Islet precursor cell (in vitro differentiated cells): ENCODE results near the gene CHPF2.

Experiments used
- DNase-seq: peaks from one replicate; pipeline ENCODE4 v3.0.0-alpha.2; 2018

The CHPF2 gene

DNA sequence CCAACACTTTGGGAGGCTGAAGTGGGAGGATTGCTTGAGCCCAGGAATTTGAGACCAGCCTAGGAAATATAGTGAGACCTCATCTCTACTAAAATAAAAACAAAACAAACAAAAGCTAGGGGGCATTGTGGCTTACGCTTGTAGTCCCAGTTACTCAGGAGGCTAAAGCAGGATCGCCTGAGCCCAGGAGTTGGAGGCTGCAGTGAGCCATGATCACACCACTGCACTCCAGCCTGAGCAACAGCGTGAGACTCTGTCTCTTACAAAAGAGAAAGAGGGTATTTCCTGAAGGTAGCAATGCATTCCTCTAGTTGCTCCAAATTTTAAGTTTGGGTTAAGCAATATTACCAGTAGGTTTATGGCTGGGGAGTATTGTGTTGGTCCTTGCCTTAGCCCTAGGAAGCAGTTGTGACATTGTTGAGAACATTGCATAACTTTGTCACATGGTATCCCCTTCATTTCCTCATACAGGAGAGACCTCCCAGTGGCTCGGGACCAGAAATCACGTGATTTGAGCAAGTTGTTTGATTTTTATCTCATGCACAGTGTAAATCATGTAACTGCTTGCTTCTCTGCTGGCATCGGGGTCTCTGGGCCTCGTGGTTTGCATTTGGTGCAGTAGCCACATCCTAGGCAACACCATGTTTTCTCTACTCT is 39.5 kb downstream of the CHPF2 start:
- DNase-seq: no peak

DNA sequence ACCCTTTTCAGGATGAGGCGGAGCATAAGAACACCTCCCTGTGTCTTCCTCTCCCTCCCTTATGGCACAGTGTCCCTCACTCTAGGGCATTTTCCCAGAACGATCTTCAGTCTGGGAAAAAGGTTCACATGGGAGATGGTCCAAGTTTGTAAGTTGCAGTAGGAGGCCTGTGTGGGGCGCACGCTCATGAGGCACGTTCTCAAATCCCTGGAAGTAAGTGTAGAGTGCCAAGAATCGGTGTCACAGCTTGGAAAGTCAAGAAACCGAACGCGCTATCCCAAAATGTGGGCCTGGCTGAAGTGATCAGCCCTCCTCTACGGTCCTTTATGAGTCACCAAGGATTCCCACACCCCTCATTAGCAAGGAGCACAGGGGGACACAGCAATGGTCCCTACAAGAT is 40.1 kb downstream of the CHPF2 start:
- DNase-seq: no peak

DNA sequence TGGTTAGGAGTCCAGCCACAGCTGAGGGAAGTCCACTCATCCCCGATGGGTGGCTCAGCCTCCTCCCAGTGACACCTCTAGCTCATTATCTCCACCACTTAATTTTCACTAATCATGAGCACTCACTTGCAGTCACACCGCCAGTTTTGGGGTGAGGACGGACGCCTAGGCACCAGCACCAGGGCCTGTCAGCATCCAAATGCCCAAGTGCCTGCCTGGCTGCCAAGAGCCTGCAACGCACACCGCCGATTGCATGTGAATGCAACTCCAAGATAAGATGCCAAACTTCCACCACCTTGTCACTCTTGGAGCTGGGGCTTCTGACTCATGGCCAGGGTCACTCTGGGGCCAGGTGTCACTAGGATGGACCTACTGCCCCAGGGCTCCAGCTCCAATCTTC is 40.6 kb downstream of the CHPF2 start:
- DNase-seq: no peak

DNA sequence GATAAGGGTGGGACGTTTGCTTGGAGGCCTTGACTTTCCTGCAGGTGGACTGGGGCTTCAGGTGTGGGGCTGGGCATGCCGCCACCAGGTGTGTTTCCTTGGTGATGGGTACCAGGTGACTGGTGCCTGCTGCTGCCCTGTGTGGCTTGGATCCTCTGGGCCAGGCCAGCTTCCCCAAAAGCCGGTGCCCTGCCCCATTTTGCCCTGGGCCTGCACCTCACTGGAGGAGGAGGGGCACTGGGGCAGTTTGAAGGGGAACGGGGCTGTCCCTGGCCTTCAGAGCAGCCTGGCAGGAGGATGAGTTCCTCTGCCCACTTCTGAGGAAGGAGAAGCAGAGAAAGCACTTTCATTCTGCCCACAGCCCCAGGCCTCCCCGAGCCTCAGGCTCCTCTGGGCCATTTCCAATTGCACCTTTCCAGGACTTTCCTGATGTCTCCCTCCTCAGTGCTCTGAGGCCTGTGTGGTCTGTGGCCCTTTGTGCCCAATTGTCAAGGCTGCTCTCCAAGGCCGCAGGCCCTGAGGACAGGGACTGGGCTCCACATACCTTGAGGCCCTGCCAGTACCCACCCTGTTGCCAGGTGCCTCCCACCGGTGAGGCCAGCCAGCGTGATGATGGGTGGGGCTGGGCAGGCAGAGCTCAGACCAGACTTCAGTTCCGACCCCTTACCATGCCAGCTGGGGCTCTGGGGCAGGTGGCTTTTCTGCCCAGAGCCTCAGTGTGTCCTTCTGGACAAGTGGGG is 41.5 kb downstream of the CHPF2 start:
- no peak for DNase-seq

DNA sequence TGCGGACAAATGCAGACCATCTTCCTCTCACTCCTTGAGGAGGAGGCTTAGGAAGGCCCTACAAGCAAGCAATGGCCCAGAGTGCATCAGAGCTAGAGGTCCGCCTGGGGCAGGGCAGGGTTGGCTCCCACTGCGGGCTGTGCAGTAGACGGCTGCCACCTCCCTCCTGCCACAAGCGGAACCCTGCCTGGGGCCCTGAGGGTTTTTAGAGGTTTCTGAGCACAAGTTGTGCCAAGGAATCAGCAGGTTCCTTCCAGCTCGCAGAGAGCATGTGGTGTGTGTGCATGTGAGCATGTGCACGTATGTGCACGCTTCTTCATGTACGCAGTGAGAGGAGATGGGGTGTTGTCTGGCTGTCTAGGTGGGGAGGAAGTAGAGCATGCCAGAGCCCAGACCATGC is 42.1 kb downstream of the CHPF2 start:
- DNase-seq: no peak

DNA sequence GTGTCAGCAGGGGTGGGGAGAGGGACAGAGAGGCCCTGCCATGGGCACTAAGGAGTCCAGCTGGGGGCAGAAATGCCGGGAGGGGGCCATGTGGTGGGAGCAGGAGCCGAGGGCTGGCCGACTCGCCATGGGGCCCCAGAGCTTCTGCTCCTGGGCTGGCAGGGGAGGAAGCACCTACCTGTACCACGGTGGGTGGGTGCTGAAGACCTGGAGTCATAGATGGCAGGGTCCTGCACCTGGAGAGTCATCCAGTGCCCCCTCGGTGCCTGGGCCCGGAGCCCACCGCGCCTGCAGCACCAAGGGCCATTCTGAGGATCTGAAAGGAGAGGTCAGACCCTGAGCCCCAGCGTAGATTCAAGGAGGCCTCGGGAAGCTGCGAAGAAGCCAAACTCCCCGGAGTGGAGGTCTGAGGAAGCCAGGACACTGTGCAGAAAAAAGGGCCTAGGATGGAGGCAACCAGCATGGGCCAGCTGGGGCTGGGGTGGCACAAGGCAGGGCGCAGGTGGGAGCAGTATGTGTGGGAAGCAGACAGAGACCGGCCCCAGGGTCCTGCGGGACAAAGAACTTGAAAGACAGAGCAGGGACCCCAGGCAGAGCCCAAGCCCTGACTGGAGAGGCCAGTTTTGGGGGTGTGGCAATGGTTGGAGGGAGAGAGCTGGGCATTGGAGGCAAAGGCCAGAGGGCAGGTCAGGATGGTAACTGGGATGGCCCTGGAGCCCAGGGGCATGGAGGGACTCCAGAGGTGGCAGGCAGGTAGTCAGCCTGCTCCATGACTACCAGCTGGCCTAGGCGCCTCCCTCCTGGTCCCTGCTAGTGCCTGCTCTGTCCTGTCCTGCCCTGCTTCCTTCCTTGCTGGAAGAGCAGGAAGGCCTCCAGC is 42.9 kb downstream of the CHPF2 start:
- peak; percentile 50 for DNase-seq

DNA sequence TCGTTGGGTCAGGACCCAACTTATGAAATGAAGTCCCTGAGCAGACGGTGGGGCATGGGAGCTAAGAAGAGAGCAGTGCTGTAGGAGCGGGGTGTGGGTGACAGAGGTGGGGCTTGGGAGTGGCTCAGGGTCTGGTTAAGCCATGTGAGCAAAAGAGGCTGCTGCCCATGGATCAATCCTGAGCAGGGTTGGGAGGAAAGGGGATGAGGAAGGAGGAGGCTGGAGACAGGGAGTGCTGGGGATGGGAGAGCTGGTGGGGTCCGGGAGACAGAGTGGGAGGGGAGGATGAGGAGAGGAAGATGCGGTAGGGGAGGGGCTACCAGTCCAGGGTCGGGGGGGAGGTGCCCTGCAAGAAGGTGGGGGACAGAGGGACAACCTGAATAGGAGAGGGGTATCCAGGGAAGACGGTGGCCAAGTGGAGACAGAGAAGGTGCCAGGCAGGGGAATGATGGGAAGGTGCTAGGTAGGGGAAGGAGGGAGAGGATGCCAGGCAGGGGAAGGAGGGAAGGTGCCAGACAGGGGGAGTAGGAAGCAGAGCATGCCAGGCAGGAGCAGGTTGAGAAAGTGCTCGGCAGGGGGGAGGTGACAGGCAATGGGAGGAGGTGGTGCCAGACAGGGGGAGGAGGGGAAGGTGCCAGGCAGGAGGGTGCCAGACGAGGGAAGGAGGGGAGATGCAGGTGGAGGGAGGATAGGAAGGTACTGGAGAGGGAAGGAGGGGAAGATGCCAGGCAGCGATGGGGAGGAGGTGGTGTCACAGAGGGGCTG is 43.7 kb downstream of the CHPF2 start:
- DNase-seq: no peak

DNA sequence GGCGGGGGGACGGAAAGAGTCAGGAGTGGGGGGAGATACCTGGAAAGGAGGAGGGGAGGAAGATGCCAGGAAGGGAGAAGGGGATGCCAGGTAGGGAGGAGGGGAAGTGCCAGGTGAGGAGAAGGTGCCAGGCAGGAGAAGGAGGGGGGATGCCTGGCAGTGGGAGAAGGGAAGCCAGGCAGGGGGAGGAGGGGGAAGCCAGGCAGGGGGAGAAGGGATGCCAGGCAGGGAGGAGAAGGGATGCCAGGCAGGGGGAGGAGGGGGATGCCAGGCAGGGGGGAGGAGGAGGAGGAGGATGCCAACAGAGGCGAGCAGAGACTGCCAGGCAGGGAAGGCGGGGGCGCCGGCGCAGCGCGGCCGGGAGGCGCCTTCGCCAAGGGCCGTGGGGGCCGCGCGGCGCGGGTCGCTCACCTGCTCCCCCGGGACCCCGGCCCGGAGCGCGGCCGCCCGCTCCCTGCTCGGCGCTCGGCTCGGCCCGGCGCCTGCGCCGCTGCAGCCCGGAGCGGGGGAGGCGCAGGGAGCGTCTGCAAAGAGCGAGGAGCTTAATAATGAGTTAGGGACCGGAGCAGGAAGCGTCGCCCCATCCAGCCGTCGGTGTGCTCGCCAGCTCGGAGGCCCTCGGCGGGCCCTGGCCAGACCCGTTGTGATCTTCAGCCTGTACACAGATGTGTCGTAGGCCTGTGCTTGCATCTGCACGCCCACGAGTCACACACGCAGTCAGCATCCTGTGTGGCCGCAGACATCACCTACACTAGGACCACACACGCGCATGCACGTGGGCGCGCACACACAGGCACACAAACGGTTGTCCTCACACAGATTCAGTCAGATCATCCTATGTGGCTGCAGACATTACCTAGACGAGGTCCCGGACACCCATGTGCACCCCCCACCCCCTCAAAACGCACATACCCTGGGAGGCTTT is 44.6 kb downstream of the CHPF2 start:
- DNase-seq: peak; percentile 74

DNA sequence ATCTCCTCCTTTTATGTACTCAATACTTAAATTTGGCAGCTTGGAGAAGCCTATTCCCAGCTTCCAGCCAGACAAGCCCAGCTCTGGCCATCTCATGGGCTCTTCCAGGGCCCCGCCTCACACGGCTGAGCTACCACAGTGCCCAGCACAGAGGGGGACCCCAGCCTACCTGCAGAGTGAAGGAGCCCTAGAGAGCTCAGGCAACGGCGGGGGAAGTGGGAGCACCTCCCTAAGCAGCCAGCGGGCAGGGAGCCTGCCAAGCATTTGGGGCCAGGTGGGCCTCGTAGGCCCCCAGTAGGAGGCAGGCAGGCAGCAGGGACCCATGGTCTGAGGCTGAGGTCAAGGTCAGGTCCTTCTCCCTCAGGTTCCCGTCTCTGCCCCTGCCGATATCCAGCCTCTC is 45.3 kb downstream of the CHPF2 start:
- DNase-seq: no peak

DNA sequence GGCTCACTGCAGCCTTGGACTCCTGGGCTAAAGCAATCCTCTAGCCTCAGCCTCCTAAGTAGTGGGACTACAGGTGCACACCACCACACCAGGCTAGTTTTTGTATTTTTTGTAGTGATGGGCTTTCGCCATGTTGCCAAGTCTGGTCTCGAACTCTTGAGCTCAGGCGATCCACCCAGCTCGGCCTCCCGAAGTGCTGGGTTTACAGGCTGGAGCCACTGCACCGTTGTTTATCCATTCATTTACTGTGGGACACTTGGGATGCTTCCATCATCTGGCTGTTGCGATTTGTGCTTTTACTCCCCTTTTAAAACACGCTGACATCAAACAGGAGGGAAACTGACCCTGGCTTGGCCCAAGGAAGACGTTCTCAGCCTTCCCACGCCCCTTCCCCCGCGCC is 46.7 kb downstream of the CHPF2 start:
- no peak for DNase-seq

DNA sequence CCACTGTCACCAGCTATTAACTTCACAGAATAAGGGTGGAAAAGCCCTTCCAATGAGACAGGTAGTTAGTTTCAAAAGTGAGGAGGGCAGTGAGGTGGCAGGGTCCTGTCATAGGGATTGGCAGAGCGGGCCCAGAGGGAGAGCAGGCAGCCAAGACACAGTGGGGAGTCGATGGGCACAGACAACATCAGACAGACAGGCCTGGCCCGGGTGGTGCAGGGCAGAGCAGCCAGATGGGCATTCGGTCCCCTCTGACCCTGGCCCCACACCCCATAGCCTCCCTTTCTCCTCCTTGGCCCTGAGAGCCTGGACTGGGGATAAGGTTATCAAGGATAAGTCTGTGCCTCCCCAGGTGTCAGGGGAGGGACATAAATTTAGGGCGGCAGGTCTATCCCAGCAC is 47.6 kb downstream of the CHPF2 start:
- DNase-seq: no peak

DNA sequence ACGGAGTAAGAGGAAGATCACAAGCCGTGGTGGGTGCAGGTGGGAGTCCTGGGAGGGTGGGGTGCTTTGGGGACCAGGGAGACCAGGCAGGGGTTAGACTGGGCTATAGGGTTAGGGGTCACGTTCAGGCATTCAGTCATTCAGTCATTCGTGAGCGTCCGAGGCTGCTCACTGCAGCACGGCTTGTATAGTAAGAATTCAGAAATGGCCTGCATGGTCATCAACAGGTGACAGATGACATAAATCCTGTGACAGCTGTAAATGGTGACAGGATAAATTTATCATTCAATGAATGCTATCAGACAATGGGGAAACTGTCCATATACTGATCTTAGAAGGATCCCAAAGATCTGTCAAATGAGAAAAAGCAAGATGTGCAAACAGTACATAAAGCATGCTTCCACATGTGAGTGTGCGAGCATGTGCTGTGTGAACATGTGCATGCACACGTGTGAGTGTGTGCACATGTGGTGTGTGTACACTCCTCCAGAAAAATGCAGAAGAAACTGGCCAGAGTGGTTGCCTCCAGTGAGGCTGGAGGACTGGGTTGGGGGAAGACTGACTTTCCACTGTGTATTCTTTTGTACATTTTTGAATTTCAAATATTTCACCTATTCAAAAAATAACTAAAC is 48.2 kb downstream of the CHPF2 start:
- no peak for DNase-seq

DNA sequence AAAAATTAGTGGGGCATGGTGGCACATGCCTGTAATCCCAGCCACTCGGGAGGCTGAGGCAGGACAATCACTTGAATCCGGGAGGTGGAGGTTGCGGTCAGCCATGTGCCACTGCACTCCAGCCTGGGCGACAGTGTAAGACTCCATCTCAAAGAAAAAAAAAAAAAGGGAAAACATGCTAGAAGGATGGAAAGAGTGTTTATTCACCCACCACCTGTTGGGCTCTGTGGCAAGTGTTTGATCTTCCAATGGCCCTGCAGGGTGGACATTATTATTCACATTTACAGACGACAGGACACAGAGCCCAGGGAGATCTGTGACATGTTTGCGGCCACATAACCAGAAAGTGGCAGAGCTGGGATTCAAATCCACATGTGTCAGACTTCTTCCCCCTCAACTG is 49.4 kb downstream of the CHPF2 start:
- no peak for DNase-seq

DNA sequence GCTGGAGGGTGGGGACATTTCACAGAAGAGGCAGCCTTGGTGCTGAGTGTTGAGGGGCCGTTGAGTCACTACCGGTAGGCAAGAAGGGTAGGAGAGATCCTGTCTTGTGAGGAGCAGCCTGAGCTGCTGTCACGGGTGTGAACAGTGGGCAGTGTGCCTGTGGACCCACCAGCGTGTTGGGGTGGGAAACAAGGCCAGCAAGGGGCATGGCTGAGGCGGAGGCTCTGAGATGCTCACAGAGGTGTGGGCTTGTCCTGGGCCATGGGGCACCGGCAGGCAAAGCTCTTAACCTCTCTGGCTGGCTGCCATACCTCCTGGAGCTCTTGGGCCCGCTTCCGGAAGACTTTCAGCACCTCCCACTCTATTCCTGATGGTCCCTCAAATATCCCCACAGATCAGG is 49.8 kb downstream of the CHPF2 start:
- no peak for DNase-seq

DNA sequence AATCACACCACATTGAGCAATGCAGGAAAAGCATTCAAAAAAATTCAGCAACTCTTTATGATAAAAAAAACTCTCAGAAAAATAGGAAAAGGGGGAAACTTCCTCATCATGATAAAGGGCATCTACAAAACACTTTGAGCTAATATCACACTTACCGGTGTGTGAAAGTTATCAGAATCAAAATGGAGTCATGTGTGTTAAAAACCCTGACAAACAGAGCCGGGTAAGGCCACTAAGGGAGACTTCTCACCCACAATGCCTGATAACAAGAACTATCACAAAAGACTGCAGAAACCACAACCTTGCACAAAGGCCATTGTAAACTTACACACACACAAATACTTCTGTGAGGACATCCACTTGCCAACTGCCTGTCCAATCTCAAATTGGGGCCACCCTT is 51.0 kb downstream of the CHPF2 start:
- no peak for DNase-seq

DNA sequence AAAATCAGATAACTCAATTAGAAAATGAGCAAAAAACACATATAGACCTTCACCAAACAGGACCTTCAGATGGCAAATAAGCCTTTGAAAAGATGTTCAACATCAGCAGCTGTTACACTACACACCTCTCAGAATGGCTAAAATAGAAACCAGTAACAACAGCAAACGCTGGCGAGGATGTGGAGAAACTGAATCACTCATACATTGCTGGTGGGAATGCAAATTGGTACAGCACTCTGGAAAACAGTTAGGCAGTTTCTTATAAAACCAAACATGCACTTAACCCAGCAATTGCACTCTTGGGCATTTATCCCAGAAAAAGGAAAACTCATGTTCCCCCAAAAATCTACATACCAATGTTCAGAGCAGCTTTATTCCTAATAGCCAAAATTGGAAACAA is 53.9 kb downstream of the CHPF2 start:
- DNase-seq: no peak
